Caki2 (cell line): ENCODE results near the gene CA6. TPM values are rescaled to one million over a fixed set of nuclear protein-coding genes. Genes with fewer than 3 reads are reported as not detected.
"Not testable (repeated sequence)": the region's sequence is repeated elsewhere in the genome, so short reads cannot be mapped to it uniquely, and the experiment has no call there.

Experiments
- DNase-seq: peaks from one replicate; pipeline ENCODE4 v3.0.0-alpha.2; 2015; ENCODE audit warnings: low read depth
- in situ Hi-C: cut with HindIII; loops from 2 replicates; pipeline ENCODE4 v1.10.0; 2016; ENCODE audit warnings: low sequenced_read_pairs, low pct_unique_long_range_greater_than_20kb, mixed read lengths
- total RNA-seq: library from RNA; depleted of rRNA; stranded (reverse); fragments of >200 nt; shearing (Covaris generic); gene quantifications from 2 replicates; pipeline ENCODE4 v1.2.3, GENCODE V29; 2014; ENCODE audit warnings: low replicate concordance

CA6 gene
- total RNA-seq, 1 experiment from 2014 or later: not detected

DNA sequence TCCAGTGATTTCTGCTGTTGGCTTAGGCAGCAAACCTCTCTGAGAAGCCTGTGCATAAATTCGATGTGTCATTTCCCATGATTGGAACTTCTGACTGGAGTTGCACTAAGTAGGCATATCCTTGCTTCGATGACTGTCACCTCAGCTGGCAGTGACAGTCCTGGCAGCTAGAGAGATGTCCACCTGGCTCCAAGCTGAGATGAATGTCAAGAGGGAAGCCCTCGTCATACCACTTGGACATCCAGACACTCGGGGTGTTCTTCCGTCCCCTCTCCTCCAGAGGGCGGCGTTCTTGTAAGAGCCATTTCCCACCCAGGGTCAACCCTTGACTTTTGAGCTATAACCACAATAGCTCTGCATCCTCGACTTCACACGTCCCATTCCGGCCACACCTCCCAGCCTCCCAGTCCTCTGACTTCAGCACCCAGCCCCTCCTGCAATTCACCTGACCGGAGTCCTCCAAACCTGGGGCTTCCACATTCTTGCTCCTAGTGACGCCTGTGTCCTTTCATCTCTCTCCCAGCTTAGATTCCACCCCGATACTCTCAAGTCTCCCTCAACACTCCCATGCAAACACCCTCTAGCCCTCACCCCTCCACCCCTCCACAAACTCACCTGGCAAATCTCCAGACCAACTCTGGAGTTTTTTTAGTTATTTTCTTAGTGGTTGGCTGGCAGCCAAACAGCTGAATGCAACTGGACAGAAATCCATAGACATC, 17.3 kb downstream of the CA6 start:
- peak; percentile 19 for DNase-seq
- in situ Hi-C loops: no loop called here

DNA sequence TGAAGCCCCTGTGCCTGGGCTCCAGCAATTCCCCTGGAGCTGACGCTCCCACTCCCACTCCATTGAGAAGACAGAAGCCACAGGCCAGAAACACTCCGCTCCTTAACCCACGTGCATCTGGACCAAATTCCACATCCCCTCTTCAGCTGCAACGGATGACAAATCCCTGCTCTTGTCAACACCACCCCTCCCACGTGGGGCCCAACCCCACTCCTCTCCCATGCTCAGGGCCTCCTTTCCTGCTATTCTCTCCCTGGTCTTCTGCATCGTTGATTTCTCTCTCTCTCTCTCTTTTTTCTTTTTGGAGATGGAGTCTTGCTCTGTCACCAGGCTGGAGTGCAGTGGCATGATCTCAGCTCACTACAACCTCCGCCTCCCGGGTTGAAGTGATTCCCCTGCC, 18.3 kb downstream of the CA6 start:
- in situ Hi-C loops: no loop called here
- no peak for DNase-seq

DNA sequence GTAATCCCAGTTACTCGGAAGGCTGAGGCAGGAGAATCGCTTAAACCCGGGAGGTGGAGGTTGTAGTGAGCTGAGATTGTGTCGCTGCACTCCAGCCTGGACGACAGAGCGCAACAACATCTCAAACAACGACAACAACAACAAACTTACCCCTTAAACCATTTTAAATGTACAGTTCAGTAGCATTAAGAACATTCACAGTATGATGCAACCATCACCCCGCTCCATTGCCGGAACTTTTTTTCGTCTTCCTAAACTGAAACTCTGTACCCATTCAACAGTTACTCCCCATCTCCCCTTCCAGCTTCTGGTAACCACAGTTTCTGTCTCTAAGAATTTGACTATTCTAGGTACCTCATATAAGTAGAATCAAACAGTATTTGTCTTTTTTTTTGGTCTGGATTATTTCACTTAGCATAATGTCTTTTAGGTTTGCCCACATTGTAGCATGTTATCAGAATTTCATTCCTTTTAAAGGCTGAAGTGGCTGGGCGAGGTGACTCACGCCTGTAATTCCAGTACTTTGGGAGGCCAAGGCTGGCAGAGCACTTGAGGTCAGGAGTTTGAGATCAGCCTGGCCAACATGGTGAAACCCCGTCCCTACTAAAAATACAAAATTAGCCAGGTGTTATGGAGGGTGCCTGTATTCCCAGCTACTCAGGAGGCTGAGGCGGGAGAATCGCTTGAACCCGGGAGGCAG, 19.6 kb downstream of the CA6 start:
- DNase-seq: no peak
- in situ Hi-C loops: no loop called here

DNA sequence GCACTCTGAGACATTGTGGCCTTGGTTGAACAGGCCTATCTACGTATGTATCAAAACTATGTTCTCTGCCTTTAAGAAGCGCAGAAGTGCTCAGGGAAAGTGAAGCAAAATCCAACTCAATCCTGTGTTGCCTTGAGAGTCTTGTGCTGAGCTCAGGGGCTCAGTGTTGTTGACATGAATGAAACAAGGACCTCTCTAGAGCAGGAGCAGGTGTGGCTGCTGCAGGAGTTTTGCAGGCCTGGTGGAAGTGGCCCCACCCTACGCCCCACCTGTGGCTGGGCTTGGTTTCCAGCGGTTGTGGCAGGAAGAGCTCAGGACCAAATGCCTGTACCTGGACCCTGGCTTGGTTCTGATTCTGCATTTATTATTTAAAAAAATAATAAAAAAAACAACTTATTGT, 20.9 kb downstream of the CA6 start:
- no peak for DNase-seq
- in situ Hi-C loops: no loop called here

DNA sequence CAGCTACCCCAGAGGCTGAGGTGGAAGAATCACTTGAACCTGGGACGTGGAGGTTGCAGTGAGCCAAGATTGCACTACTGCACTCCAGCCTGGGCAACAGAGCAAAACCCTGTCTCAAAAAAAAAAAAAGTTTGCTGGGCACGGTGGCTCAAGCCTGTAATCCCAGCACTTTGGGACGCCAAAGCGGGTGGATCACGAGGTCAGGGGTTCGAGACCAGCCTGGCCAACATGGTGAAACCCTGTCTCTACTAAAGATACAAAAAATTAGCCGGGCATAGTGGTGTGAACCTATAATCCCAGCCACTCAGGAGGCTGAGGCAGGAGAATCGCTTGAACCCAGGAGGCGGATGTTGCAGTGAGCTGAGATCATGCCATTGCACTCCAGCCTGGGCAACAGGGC, 23.2 kb downstream of the CA6 start:
- DNase-seq, in situ Hi-C loops: not testable (repeated sequence)

DNA sequence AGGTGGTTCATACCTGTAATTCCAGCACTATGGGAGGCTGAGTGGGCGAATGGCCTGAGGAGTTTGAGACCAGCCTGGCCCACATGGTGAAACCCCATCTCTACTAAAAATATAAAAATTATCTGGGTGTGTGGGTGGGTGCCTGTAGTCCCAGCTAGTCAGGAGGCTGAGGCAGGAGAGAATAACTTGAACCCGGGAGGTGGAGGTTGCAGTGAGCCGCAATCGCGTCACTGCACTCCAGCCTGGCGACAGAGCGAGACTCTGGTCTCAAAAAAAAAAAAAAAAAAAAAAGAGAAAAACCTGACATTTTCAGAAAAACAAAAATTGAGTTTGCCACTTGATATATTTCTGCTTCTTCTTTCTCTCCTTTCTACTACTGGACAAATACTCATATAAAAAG, 24.3 kb downstream of the CA6 start:
- in situ Hi-C loops: no loop called here
- no peak for DNase-seq

DNA sequence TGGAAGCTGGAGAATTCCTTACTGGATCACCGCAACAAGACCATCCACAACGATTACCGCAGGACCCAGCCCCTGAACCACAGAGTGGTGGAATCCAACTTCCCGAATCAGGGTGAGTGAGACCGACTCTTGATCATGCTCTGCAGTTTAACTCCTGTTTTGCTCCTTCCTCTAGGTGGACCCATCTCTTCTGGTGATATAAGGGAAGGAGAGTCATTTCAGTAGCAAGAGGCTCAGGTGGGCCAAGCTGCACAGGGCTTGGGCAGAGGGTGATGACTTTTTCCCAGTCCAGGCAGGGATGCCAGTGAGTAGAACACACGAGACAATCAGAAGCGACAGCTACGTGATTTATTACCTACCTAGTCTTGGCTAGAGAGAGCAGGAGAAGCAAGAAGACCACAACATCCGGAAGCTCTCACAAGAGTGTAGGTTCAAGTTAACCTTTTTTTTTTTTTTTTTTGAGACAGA, 25.2 kb downstream of the CA6 start:
- in situ Hi-C loops: no loop called here
- no peak for DNase-seq

DNA sequence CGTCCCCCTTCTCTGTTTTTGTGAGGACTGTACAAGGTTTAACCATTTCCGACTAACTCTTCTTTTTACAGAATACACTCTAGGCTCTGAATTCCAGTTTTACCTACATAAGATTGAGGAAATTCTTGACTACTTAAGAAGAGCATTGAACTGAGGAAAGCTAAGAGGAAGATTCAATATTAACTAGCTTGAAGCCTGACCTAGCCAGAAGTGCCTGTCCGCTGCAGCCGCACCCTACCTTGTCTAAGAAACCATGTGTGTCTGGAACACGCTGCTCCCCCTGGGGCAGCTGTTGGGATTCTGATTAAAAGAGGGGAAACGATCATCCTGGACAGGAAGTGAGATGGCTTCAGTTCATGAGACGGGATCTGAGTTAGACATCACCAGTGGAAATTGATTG, 28.9 kb downstream of the CA6 start:
- in situ Hi-C loops: no loop called here
- DNase-seq: peak; percentile 35

DNA sequence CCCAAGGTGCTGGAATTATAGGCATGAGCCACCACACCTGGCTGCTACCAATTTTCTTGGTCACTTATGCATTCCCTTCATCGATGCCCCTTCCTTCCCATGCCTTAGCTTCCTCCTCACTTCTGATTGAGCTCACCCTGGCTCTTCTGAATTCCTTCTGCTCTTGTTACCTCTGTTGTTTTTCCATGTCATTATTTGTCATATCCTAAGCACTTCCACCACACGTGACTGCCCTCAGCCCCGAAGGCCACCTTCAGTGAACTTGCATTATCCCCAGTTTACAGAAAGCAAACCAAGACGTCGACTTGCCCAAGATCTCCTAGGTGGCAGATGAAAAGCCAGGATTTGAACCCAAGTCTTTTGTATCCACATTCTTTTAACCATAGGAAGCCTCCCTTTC, 30.7 kb downstream of the CA6 start:
- in situ Hi-C loops: no loop called here

DNA sequence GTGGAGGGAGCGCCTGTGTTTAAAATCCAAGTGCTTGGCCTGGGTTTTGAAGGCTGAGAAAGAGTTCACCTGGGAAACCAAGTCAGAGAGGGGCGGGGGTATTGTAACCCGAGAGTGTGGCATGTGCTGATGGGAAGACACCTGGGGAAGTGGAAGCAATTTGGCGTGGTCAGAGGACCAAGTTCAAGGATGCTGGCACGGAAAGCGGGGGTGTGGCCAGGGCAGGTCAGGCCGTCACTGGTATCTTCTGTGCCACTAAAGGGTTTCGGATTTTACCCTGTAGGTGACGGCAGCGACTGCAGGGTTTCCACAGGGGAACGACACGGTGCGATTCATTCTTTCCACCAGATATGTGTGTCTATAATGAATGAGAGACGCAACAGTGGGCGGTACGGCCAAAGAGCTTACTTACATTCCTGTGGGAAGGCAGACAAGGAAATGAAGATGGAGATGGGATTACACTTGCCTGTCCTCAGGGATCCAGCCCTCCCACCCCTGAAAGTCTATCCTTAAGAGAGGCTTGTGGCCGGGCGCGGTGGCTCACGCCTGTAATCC, 31.3 kb downstream of the CA6 start:
- no peak for DNase-seq
- in situ Hi-C loops: no loop called here

More for the DNA sequence above, 30.7 kb downstream of the CA6 start:
- no peak for DNase-seq

DNA sequence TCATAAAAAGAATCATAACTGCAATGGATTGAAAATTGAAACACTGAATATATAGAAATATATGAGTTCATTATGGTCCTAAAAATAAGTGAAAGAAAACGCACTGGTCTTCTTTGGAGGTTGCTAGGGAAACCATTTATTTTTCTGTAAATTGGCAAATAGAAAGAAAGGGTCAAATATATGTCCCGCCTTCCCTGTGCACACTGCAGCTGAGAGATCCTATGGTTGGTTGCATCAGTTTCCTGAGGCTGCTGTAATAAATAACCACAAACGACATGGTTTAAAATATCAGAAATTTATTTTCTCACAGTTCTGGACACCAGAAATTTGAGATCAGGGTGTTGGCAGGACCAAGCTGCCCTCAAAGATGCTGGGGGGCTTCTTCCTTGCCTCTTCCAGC, 35.0 kb downstream of the CA6 start:
- no peak for DNase-seq
- in situ Hi-C loops: no loop called here

DNA sequence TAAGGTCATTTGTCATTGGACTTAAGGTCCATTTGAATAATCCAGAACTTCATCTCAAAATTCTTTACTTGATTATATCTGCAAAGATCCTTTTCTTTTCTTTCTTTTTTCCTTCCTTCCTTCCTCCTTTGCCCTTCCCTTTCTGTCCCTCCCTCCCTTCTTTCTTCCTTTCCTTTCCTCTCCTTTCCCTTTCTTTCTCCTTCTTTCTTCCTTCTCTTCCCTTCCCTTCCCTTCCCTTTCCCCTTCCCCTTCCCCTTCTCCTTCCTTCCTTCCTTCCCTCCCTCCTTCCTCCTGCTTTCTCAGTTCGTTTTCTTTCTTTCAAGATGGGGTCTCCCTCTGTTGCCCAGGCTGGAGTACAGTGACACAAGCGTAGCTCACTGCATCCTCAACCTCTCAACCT, 35.5 kb downstream of the CA6 start:
- in situ Hi-C loops: no loop called here
- DNase-seq: no peak

DNA sequence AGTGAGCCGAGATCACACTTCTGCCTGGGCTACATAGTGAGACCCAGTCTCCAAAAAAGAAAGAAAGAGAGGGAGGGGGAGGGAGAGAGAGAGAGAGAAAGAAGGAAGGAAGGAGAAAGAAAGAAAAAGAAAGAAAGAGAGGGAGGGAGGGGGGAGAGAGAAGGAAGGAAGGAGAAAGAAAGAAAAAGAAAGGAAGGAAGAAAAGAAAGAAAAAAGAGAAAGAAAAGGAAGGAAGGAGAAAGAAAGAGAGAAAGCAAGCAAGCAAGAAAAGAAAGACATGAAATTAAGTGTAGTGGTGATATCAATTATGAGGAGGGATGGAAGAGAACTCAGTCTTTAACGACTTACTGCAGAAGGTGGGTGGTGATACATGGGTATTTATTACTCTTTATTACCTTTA, 38.5 kb downstream of the CA6 start:
- DNase-seq: no peak
- in situ Hi-C loops: no loop called here

DNA sequence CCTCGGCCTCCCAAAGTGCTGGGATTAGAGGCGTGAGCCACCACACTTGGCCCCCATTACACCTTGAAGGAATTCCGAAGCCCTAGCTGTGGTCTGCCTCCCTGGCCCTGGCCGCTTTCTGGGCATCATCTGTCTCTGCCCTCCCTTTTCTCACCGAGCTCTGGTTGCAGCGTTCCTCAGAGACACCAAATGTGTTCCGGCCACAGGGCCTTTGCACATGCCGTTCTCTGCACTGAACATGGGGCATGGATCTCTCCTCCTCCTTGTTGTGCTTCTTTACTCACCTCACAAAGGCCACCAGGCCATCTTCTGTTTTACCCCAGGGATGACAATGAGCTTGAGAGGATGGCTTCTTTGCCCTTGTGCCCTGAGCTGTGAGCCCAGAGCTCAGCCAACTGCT, 39.3 kb downstream of the CA6 start:
- no peak for DNase-seq
- in situ Hi-C loops: no loop called here

DNA sequence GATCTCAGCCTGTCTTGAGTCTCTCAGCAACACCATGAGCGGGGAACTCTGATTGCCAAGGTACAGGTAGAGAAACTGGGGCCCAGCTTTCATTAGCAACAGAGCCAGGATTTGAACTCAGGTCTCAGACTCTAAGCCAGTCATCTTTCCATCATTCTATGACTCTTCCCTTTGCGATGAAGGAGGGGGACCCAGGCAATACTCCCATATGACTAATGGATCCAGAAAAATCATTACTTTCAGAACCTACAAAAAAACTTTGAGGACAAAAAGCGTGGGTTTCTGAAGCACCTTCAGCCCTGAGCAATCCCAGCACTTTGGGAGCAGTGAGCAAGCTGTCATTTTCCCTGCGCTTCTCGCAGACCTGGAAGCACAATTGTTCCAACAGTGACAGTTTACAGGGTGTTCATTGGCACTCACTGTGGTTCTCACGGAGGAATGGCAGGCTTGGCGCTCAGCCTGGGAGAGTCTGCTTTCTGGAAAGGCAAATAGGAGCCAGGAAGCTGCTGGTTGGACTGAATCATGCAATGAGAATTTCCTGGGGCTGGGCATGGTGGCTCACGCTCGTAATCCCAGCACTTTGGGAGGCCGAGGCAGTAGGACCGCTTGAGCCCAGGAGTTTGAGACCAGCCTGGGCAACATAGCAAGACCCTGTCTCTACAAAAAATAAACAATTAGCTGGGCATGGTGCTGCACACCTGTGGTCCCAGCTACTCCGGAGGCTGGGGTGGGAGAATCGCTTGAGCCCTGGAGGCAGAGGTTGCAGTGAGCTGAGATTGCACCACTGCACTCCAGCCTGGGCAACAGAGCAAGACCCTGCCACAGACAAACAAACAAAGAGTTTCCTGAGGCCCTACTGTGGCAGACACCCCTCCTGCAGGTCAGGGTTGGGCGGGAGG, 40.5 kb downstream of the CA6 start:
- DNase-seq: peak; percentile 66
- in situ Hi-C loops: no loop called here

DNA sequence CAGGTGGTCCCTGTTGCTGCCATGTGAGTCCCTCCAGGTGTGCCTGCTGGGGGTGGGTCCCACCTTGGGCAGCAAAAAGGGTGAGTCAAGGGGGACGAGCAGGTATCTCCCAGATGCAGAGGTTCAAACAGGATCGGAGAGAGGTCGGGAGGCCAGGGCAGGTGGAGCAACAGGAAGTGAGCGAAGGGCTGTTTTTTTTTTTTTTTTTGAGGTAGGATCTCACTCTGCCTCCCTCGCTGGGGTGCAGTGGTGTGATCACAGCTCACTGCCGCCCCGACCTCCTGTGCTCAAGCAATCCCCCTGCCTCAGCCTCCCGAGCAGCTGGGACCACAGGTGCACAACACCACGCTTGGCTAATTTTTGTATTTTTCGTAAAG, 41.1 kb downstream of the CA6 start:
- no peak for DNase-seq
- in situ Hi-C loops: no loop called here

DNA sequence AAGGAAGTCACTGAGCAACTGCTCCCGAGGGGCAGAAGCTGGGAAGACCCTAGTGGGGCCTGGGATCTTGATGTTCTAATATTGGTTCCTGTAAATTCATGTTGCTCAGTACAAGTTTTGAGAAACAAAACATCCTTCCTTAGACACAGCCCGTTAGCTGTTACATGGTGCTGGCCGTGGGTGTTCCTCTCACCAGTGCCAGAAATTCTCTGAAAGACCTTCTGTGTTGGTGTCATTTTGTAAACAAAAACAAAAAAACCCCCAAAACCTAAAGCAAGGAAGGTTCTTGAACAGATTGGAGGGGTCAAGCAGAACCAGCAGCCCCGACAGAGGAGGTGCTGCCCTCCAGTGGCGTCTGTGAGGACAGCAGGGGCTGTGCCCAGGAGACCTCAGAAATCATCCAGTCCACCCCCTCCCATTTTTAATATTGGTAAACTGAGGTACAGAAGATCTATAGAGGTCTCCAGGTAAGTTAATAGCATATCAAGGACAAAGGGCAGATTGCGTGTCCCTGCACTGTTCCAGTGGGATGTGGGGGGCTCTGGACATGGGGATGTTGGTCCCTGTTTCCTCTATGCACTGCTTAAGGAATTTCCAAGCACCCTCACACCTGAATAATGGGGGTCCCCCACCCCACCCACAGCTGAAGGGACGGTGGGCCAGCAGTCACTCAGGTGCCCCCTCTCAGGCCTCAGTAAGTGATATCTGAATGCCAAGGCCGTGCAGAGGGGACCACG, 42.4 kb downstream of the CA6 start:
- in situ Hi-C loops: no loop called here
- DNase-seq: peak; percentile 40

DNA sequence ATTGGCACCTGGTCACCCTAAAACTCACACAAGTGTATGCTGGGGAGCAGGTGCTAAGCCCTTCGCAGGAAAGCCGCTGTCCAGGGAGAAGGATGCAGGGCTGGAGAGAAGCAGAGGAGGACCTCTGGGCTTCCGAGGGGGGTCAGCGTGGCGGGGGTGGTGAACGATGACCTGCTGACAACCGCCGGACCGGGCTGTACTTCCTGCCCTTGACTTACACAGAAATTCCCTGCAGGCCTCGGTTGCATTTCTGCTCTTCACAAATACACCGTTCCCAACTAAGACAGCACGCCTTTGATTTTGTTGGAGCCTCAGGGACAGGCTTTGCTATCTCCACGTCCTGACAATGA, 42.9 kb downstream of the CA6 start:
- DNase-seq: no peak
- in situ Hi-C loops: no loop called here
